Loucy (cell line): ENCODE data around the gene CLIP1.

Experiments
- EZH2phosphoT487 ChIP-seq: fragments of 200-600 bp; IDR thresholded peaks from 2 replicates; pipeline ENCODE4 v1.6.1; 2018; ENCODE audit warnings: antibody characterized with exemption, mild to moderate bottlenecking, moderate library complexity, borderline replicate concordance
- TF ChIP-seq, protein P1 (sequence below): fragments of 200-600 bp; sonication (generic); conservative IDR thresholded peaks from 2 replicates; pipeline ENCODE4 v1.5.1; 2014; ENCODE audit warnings: mild to moderate bottlenecking, antibody characterized with exemption, low read length

GRCh38 chr12:122275459-122275858 is 147.0 kb downstream of the CLIP1 start:
- TF ChIP-seq, protein P1, sequence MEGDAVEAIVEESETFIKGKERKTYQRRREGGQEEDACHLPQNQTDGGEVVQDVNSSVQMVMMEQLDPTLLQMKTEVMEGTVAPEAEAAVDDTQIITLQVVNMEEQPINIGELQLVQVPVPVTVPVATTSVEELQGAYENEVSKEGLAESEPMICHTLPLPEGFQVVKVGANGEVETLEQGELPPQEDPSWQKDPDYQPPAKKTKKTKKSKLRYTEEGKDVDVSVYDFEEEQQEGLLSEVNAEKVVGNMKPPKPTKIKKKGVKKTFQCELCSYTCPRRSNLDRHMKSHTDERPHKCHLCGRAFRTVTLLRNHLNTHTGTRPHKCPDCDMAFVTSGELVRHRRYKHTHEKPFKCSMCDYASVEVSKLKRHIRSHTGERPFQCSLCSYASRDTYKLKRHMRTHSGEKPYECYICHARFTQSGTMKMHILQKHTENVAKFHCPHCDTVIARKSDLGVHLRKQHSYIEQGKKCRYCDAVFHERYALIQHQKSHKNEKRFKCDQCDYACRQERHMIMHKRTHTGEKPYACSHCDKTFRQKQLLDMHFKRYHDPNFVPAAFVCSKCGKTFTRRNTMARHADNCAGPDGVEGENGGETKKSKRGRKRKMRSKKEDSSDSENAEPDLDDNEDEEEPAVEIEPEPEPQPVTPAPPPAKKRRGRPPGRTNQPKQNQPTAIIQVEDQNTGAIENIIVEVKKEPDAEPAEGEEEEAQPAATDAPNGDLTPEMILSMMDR = no peak
- TF ChIP-seq EZH2phosphoT487 = no peak
